Sigmoid colon (tissue), 4 donors: ENCODE results near the gene ZDHHC20.

Source experiments
- POLR2A ChIP-seq, 2 donors: fragments of 450-650 bp; IDR thresholded peaks; one replicate each; pipeline ENCODE4 v1.6.1; 2016; ENCODE audit warnings: antibody characterized with exemption in 2 of 2, mild to moderate bottlenecking in 2 of 2, moderate library complexity in 2 of 2
- POLR2AphosphoS5 ChIP-seq, 4 donors: sonication (generic); formaldehyde crosslinking; IDR thresholded peaks; one replicate each; pipeline ENCODE4 v1.6.1; 2017; ENCODE audit warnings: antibody characterized with exemption in 4 of 4

DNA sequence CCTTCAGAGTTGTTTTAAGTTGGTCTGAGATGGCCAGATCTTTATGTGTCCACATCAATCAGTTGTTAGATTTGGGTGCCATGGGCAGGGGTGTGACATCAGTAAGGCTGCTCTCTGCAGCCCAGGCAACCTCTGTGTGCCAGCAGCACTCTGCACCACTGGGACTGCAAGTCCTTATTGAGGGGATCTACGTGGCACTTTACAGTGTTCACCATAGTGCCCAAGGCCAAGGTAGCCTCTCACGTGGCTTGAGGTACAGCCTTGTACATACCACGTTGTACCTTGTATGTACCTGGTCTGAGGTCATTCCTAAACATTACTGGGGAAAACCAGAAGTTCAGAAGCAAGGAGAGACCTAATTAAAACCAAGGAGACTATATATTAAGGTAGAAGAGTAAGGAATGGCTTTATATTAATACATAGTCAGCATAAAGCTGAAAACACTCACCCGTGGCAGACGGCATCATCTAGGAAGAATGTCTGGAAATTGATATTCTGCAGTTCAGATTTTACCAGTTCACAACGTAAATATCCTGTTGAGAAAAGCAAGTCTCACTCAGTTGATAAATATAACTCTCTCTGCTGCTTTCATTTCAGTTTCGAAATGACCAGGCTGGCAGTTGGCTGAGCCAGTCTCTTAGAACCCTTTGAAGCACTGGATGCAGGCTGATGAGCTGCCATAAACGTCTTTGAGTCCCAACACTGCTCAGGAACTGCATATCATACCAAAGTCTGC is 128.8 kb downstream of the ZDHHC20 start:
- TF ChIP-seq POLR2A (IDR thresholded peaks at IDR 0.05) (no peak), POLR2AphosphoS5 (IDR thresholded peaks at IDR 0.05) (no peak)
